K562 (cell line): Measurements from ENCODE around the gene PGGHG. TPM values are rescaled to one million over a fixed set of nuclear protein-coding genes. Genes with fewer than 3 reads are reported as not detected.
"Not testable (repeated sequence)": the region's sequence is repeated elsewhere in the genome, so short reads cannot be mapped to it uniquely, and the experiment has no call there.

Experiments
- ATAC-seq: fragments of 200-7000 bp; cut with Tn5 transposase; 3 replicates; pipeline ENCODE4 v1.9.1; 2020; ENCODE audit warnings: moderate library complexity
- BruUV-seq: library from RNA; stranded (reverse); fragments of 400-500 nt; replicated peaks from 2 replicates; lab custom pipeline; 2021; lab: Mats Ljungman, UMichigan
- CTCF ChIA-PET: fragments of 300-600 bp; formaldehyde crosslinking; extraction: SDS; loops from one replicate; lab custom pipeline; 2021; ENCODE audit warnings: low intra/inter-chr PET ratio; lab: Yijun Ruan, JAX
- POLR2A ChIA-PET: fragments of 300-600, 350-650 bp; sonication (Branson Sonifier 250); formaldehyde crosslinking; extraction: SDS; loops from one replicate; lab custom pipeline; 2021; ENCODE audit warnings: antibody characterized with exemption, inconsistent platforms; lab: Yijun Ruan, JAX
- DNase-seq, 4 experiments: peaks; one replicate each; pipeline versions ENCODE4 v3.0.0 to v3.0.0-alpha.2; 2011 to 2018; ENCODE audit warnings: low spot score in 3 of 4, mixed read lengths in 3 of 4; ENCODE audit errors: extremely low read depth in 1 of 4
- FAIRE-seq: peaks from 2 replicates; lab custom pipeline; 2011; peaks lifted over from hg19 to GRCh38; lab: Jason Lieb, UNC
- H2AFZ ChIP-seq: 2 replicates; pipeline ENCODE4 v1.6.0; 2011; ENCODE audit warnings: low read depth, low read length, control low read depth, inconsistent platforms
- H3K27ac ChIP-seq: fragments of 200-600 bp; 3 replicates; pipeline ENCODE4 v1.8.0; 2011; ENCODE audit warnings: low read depth, mild to moderate bottlenecking, control low read depth, inconsistent platforms, low read length, moderate library complexity, mixed read lengths; ENCODE audit errors: extremely low read depth
- H3K27me3 ChIP-seq, 2 experiments: fragments of 300-600 bp in 1 of 2; 2 replicates in 1 of 2; 3 replicates in 1 of 2; pipeline versions ENCODE4 v1.6.0 to v1.8.0; 2011; ENCODE audit warnings: inconsistent platforms in 2 of 2, low read length in 2 of 2, mild to moderate bottlenecking in 1 of 2, mixed read lengths in 1 of 2, moderate library complexity in 1 of 2; ENCODE audit not compliant: control insufficient read depth in 2 of 2, insufficient read depth in 2 of 2
- H3K36me3 ChIP-seq: fragments of 300-600 bp; 3 replicates; pipeline ENCODE4 v1.8.0; 2011; ENCODE audit warnings: mild to moderate bottlenecking, low read length, inconsistent platforms; ENCODE audit not compliant: control insufficient read depth, insufficient read depth
- H3K4me1 ChIP-seq, 2 experiments: fragments of 200-600 bp in 1 of 2; replicated peaks in 1 of 2; 2 replicates in 1 of 2; 3 replicates in 1 of 2; pipeline versions ENCODE4 v1.5.1 to v1.8.0; 2011; ENCODE audit warnings: inconsistent platforms in 2 of 2, low read length in 2 of 2, mild to moderate bottlenecking in 1 of 2, mixed read lengths in 1 of 2, moderate library complexity in 1 of 2; ENCODE audit not compliant: control insufficient read depth in 2 of 2, insufficient read depth in 2 of 2
- H3K4me2 ChIP-seq: 2 replicates; pipeline ENCODE4 v1.6.1; 2011; ENCODE audit warnings: low read length, control low read depth, inconsistent platforms, mixed read lengths; ENCODE audit not compliant: insufficient read depth
- H3K4me3 ChIP-seq: fragments of 200-600 bp; sonication (generic), shearing (Covaris generic); 2 replicates; pipeline ENCODE4 v1.5.1; 2016; ENCODE audit warnings: control low read depth, inconsistent platforms
- H3K79me2 ChIP-seq: fragments of 200-600 bp; 3 replicates; pipeline ENCODE4 v1.8.0; 2011; ENCODE audit warnings: low read length, inconsistent platforms; ENCODE audit not compliant: control insufficient read depth, insufficient read depth
- H3K9ac ChIP-seq, 2 experiments: 2 replicates each; pipeline versions ENCODE4 v1.6.0 to v1.6.1; 2011; ENCODE audit warnings: low read depth in 2 of 2, low read length in 2 of 2, control low read depth in 1 of 2, inconsistent platforms in 1 of 2, mild to moderate bottlenecking in 1 of 2, mixed read lengths in 1 of 2; ENCODE audit not compliant: insufficient read depth in 1 of 2
- H3K9me1 ChIP-seq: one replicate; pipeline ENCODE4 v1.6.0; 2011; ENCODE audit warnings: inconsistent platforms, mild to moderate bottlenecking, low read length, moderate library complexity; ENCODE audit not compliant: control insufficient read depth, insufficient read depth
- H3K9me3 ChIP-seq: replicated peaks from 2 replicates; pipeline ENCODE4 v1.5.1; 2011; ENCODE audit warnings: low read depth, low read length, inconsistent platforms; ENCODE audit not compliant: control insufficient read depth, insufficient read depth
- H4K20me1 ChIP-seq: replicated peaks from 2 replicates; pipeline ENCODE4 v1.6.1; 2011; ENCODE audit warnings: low read length, inconsistent platforms, mixed read lengths; ENCODE audit not compliant: control insufficient read depth, insufficient read depth
- CBFA2T2 ChIP-seq: fragments of 450-650 bp; conservative IDR thresholded peaks from 2 replicates; pipeline ENCODE4 v1.6.1; 2017; ENCODE audit warnings: mild to moderate bottlenecking
- DACH1 ChIP-seq: fragments of 450-650 bp; IDR thresholded peaks from 2 replicates; pipeline ENCODE4 v1.6.1; 2018; ENCODE audit not compliant: partially characterized antibody
- HDAC1 ChIP-seq, 2 experiments: fragments of 450-650 bp; IDR thresholded peaks; 2 replicates each; pipeline ENCODE4 v1.6.1; 2016 to 2017; ENCODE audit warnings: inconsistent platforms in 1 of 2, mild to moderate bottlenecking in 1 of 2, moderate library complexity in 1 of 2
- L3MBTL2 ChIP-seq: fragments of 450-650 bp; IDR thresholded peaks from 2 replicates; pipeline ENCODE4 v1.6.1; 2016; ENCODE audit warnings: mild to moderate bottlenecking, moderate library complexity
- MAFG ChIP-seq: fragments of 450-650 bp; conservative IDR thresholded peaks from 2 replicates; pipeline ENCODE4 v1.6.1; 2016; ENCODE audit warnings: missing genetic modification characterization, missing compliant biosample characterization
- TCF3 ChIP-seq: sonication (generic); formaldehyde crosslinking; IDR thresholded peaks from 2 replicates; pipeline ENCODE4 v1.4.0; 2020; ENCODE audit warnings: mild to moderate bottlenecking, missing genetic modification reagents
- ZNF316 ChIP-seq: fragments of 450-650 bp; IDR thresholded peaks from 2 replicates; pipeline ENCODE4 v1.6.1; 2016
- ZNF766 ChIP-seq: fragments of 200-800 bp; sonication (Bioruptor generic); conservative IDR thresholded peaks from 2 replicates; pipeline ENCODE4 v1.6.1; 2016; ENCODE audit warnings: missing genetic modification characterization, missing compliant biosample characterization
- WGBS: fragments of 100-300 bp; shearing (Covaris generic); methylation state at CpG from one replicate; pipeline ENCODE4 v1.1.6; 2016; ENCODE audit warnings: low coverage, mixed read lengths; ENCODE audit not compliant: insufficient coverage; ENCODE audit errors: missing lambda C conversion rate; 5-methylcytosine and 5-hydroxymethylcytosine counted together
- in situ Hi-C: fragments of 300-500 bp; cut with MboI; formaldehyde crosslinking; loops from 4 replicates; pipeline ENCODE4 v1.15.0; 2018; ENCODE audit warnings: inconsistent platforms, mixed read lengths
- intact Hi-C: fragments of 100-400 bp; cut with micrococcal nuclease; formaldehyde crosslinking; loops from 2 replicates; pipeline ENCODE4 v1.14.2; 2022
- polyA plus RNA-seq, 8 experiments: library from polyadenylated mRNA; depleted of rRNA in 4 of 8; stranded (reverse) in 5 of 8; unstranded in 3 of 8; fragments of >200 nt; fragmentation: Nextera tagmentation in 2 of 8; fragmentation: Illumina TruSeq in 1 of 8; extraction: Ambion mirVana in 2 of 8; extraction: Trizol in 1 of 8; gene quantifications; 2 replicates each; pipeline versions ENCODE4 v1.2.1 to v1.2.3, GENCODE V29; 2011 to 2014; ENCODE audit warnings: inconsistent platforms in 1 of 8, missing spikeins in 1 of 8
- total RNA-seq, 7 experiments: library from RNA; depleted of rRNA in 6 of 7; stranded (reverse); fragments of >200 nt in 6 of 7; fragmentation: Illumina TruSeq in 2 of 7; extraction: Trizol in 2 of 7; gene quantifications; 2 replicates each; pipeline versions ENCODE4 v1.2.1 to v1.2.3, GENCODE V29; 2011 to 2021; ENCODE audit warnings: low replicate concordance in 1 of 7
- TF ChIP-seq, protein P1 (sequence below): sonication (generic); formaldehyde crosslinking; IDR thresholded peaks from 2 replicates; pipeline ENCODE4 v1.9.0; 2022; ENCODE audit warnings: mild to moderate bottlenecking, missing genetic modification reagents
- TF ChIP-seq, protein P2 (sequence below), 2 experiments: fragments of 450-650 bp in 1 of 2; sonication (generic) in 1 of 2; formaldehyde crosslinking in 1 of 2; IDR thresholded peaks in 1 of 2; conservative IDR thresholded peaks in 1 of 2; 2 replicates each; pipeline versions ENCODE4 v1.6.1 to v1.8.1; 2016 to 2023; ENCODE audit warnings: mild to moderate bottlenecking in 2 of 2, moderate library complexity in 2 of 2, inconsistent platforms in 1 of 2, missing genetic modification reagents in 1 of 2
- TF ChIP-seq, protein P3 (sequence below): fragments of 450-650 bp; formaldehyde crosslinking; IDR thresholded peaks from 2 replicates; pipeline ENCODE4 v1.4.0; 2020; ENCODE audit warnings: mild to moderate bottlenecking, mixed read lengths

The PGGHG gene
- total and polyA plus RNA-seq, 9 of the 15 experiments (the other 6 are each of a cell fraction or from before 2014, with no cell fraction given): 0.38 to 85.1 (median 18.1) TPM

DNA sequence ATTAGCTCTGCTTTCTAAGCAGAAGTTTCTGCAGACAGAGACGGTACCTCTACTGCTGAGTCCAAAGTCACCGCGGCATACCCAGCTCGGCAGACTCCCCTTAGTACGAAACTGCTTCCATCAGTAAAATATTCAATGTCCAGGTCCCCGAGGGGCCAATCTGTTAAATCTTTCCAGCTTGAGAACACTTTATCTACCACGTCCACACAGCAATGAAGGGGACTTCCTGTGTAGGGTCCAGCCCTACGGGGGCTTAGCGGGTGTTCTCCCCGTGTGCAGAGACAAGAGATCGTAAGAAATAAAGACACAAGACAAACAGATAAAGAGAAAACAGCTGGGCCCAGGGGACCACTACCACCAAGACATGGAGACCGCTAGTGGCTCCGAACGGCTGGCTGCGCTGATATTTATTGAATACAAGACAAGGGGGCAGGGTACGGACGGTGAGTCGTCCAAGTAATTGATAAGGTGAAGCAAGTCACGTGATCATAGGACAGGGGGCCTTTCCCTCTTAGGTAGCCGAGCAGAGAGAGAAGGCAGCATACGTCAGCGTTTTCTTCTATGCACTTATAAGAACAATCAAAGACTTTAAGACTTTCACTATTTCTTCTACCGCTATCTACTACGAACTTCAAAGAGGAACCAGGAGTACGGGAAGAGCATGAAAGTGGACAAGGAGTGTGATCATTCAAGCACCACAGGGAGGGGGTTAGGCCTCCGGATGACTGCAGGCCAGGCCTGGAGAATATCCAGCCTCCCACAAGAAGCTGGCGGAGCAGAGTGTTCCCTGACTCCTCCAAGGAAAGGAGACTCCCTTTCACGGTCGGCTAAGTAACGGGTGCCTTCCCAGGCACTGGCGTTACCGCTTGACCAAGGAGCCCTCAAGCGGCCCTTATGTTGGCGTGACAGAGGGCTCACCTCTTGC, 35.9 kb downstream of the PGGHG start:
- Histone ChIP-seq H3K4me2 (peak overlapping the region; percentile 77), H3K27ac (peak overlapping the region; percentile 88), H3K4me3 (peak overlapping the region; percentile 28; the same call in 1 of the 2 replicates), H3K79me2 (peaks cover 39% of the 10 kb centered on the region), H2AFZ (peak overlapping the region; percentile 86), H3K4me1 (peaks cover 43 to 55% of the 10 kb centered on the region in 2 experiments), H3K9ac (peak overlapping the region; percentile 15 to 61; a peak in 3 of 4 replicates)
- intact Hi-C loops, BruUV-seq, H4K20me1 ChIP-seq, H3K9me3 ChIP-seq, in situ Hi-C loops, H3K36me3 ChIP-seq, H3K27me3 ChIP-seq, CTCF ChIA-PET, H3K9me1 ChIP-seq: not testable (repeated sequence)
- POLR2A ChIA-PET: interaction anchor here (0.6 to 1.5 kb wide), 8 partner anchors 8 to 136 kb away, joined by 3 to 7 read pairs (median 3); no protein-coding TSS in a partner anchor
- peak in 3 of 4 experiments; percentile 47 to 86 (median 49) for DNase-seq
- WGBS: 1% methylated on average over 26 of the region's 34 CpGs
- peak; percentile 49 for FAIRE-seq
- ATAC-seq: peak; percentile 7; the same call in 2 of the 3 replicates
- peak; percentile 95 for TF ChIP-seq ZNF316
- peak; percentile 57 for TF ChIP-seq MAFG (tag)
- TF ChIP-seq CBFA2T2: peak; percentile 92
- TF ChIP-seq, protein P1, sequence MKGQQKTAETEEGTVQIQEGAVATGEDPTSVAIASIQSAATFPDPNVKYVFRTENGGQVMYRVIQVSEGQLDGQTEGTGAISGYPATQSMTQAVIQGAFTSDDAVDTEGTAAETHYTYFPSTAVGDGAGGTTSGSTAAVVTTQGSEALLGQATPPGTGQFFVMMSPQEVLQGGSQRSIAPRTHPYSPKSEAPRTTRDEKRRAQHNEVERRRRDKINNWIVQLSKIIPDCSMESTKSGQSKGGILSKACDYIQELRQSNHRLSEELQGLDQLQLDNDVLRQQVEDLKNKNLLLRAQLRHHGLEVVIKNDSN (CRISPR knock-in tag): peak; percentile 88
- peak; percentile 70 for TF ChIP-seq L3MBTL2
- TF ChIP-seq ZNF766 (CRISPR knock-in tag): peak; percentile 73
- TF ChIP-seq, protein P2, sequence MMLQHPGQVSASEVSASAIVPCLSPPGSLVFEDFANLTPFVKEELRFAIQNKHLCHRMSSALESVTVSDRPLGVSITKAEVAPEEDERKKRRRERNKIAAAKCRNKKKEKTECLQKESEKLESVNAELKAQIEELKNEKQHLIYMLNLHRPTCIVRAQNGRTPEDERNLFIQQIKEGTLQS (IDR thresholded peaks at IDR 0.05): peak; percentile 22; the same call in 1 of the 2 replicates
- TF ChIP-seq, protein P2 (CRISPR knock-in tag; conservative IDR thresholded peaks at IDR 0.05): not testable (repeated sequence)
- TF ChIP-seq, protein P3, sequence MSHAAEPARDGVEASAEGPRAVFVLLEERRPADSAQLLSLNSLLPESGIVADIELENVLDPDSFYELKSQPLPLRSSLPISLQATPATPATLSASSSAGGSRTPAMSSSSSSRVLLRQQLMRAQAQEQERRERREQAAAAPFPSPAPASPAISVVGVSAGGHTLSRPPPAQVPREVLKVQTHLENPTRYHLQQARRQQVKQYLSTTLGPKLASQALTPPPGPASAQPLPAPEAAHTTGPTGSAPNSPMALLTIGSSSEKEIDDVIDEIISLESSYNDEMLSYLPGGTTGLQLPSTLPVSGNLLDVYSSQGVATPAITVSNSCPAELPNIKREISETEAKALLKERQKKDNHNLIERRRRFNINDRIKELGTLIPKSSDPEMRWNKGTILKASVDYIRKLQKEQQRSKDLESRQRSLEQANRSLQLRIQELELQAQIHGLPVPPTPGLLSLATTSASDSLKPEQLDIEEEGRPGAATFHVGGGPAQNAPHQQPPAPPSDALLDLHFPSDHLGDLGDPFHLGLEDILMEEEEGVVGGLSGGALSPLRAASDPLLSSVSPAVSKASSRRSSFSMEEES (CRISPR knock-in tag): peak; percentile 99
- peak; percentile 11; the same call in 1 of the 2 replicates for TF ChIP-seq TCF3 (CRISPR knock-in tag)
- TF ChIP-seq DACH1: peak; percentile 79
- 0 out of 4 replicates have a peak, but pooled peaks of 1 of the 2 experiments have one; percentile 33 for TF ChIP-seq HDAC1 (IDR thresholded peaks at IDR 0.05)
